Activated T-cell treated with anti-CD3 and anti-CD28 coated beads, Interleukin-2, amount 50 U/mL, for 4 hours (primary cell): ENCODE measurements around the gene HSPB8. TPM values are rescaled to one million over a fixed set of nuclear protein-coding genes. Genes with fewer than 3 reads are reported as not detected.

Source experiments
- ATAC-seq, 2 donors: fragments of 200-7000 bp; cut with Tn5 transposase; one replicate each; pipeline ENCODE4 v1.10.0; 2021
- DNase-seq: peaks from one replicate; pipeline ENCODE4 v3.0.0-alpha.2; 2020
- H3K27me3 Mint-ChIP-seq: one replicate; pipeline ENCODE4 v1.8.0; 2021; ENCODE audit warnings: low read depth, mixed read lengths
- H3K36me3 Mint-ChIP-seq: one replicate; pipeline ENCODE4 v1.8.0; 2022; ENCODE audit warnings: mixed read lengths; ENCODE audit not compliant: insufficient read depth
- H3K4me1 Mint-ChIP-seq: one replicate; pipeline ENCODE4 v1.8.0; 2021; ENCODE audit warnings: low read depth, mixed read lengths
- H3K4me3 Mint-ChIP-seq: one replicate; pipeline ENCODE4 v1.8.0; 2021; ENCODE audit warnings: mild to moderate bottlenecking, moderate library complexity, mixed read lengths
- H3K9me3 Mint-ChIP-seq: one replicate; pipeline ENCODE4 v1.8.0; 2021; ENCODE audit warnings: mixed read lengths
- total RNA-seq, 3 donors: library from RNA; stranded (reverse); gene quantifications; one replicate each; pipeline ENCODE4 v1.2.1, GENCODE V29; 2021

The HSPB8 gene
- total RNA-seq, 3 donors from 2014 or later, result not detected

GRCh38 chr12:119179335-119180021 is 747 bp downstream of the HSPB8 start:
- Mint-ChIP-seq H3K9me3 (no peaks in the 10 kb centered on the region), H3K4me1 (no peaks in the 10 kb centered on the region), H3K36me3 (no peaks in the 10 kb centered on the region), H3K27me3 (peaks cover 21% of the 10 kb centered on the region), H3K4me3 (no peak overlapping the region)
- DNase-seq (no peak), ATAC-seq (no peak)

- Mint-ChIP-seq H3K36me3 (no peaks in the 10 kb centered on the region), H3K27me3 (peaks cover 19% of the 10 kb centered on the region), H3K9me3 (no peaks in the 10 kb centered on the region), H3K4me1 (no peaks in the 10 kb centered on the region), H3K4me3 (no peak overlapping the region)
- no peak for DNase-seq
- no peak for ATAC-seq
These were observed 1.8 kb downstream of the HSPB8 start for GRCh38 chr12:119180380-119181040.

DNA sequence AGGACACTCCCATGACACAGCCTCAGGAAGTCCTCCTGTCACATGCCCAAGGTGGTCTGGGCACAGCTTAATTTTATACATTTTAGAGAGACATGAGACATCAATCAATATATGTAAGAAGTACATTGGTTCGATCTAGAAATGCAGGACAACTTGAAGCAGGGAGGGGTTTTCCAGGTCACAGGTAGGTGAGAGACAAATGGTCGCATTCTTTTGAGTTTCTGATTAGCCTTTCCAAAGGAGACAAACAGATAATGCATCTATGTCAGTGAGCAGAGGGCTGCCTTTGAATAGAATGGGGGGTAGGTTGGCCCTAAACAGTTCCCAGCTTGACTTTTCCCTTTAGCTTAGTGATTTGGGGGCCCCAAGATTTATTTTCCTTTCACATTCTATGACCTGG is 2.5 kb downstream of the HSPB8 start:
- DNase-seq (no peak), ATAC-seq (no peak)
- H3K36me3 Mint-ChIP-seq, result no peaks in the 10 kb centered on the region
- H3K9me3 Mint-ChIP-seq, result no peaks in the 10 kb centered on the region
- no peaks in the 10 kb centered on the region for H3K4me1 Mint-ChIP-seq
- H3K27me3 Mint-ChIP-seq, result peaks cover 17% of the 10 kb centered on the region
- H3K4me3 Mint-ChIP-seq, result no peak overlapping the region

DNA sequence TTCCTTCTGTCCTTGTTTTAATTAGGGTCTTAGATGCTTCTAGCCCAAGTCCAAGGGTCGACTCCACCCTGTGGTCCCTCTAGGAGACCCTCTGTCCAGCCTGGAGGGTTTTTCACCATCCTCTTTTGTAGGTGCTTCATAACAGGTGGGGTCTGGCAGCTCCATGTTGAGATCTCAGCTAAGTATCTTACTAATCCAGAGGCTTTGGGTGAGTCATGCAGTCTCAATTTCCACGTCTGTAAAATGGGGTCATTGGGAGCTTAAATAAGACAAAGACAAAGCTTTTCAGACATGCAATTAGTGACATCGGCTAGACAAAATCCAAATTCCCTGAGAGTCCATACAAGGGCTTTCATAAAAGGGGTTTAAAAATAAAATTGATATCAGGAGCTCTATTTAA is 3.2 kb downstream of the HSPB8 start:
- peaks cover 12% of the 10 kb centered on the region for H3K27me3 Mint-ChIP-seq
- H3K4me1 Mint-ChIP-seq, result no peaks in the 10 kb centered on the region
- ATAC-seq, result no peak
- no peak for DNase-seq
- no peaks in the 10 kb centered on the region for H3K9me3 Mint-ChIP-seq
- H3K36me3 Mint-ChIP-seq, result no peaks in the 10 kb centered on the region
- H3K4me3 Mint-ChIP-seq, result no peak overlapping the region

- ATAC-seq (no peak), DNase-seq (no peak)
- H3K36me3 Mint-ChIP-seq, result no peaks in the 10 kb centered on the region
- no peak overlapping the region for H3K4me3 Mint-ChIP-seq
- no peaks in the 10 kb centered on the region for H3K4me1 Mint-ChIP-seq
- H3K9me3 Mint-ChIP-seq, result no peaks in the 10 kb centered on the region
- H3K27me3 Mint-ChIP-seq, result peaks cover 9% of the 10 kb centered on the region
These were observed 4.2 kb downstream of the HSPB8 start for GRCh38 chr12:119182701-119183493.

DNA sequence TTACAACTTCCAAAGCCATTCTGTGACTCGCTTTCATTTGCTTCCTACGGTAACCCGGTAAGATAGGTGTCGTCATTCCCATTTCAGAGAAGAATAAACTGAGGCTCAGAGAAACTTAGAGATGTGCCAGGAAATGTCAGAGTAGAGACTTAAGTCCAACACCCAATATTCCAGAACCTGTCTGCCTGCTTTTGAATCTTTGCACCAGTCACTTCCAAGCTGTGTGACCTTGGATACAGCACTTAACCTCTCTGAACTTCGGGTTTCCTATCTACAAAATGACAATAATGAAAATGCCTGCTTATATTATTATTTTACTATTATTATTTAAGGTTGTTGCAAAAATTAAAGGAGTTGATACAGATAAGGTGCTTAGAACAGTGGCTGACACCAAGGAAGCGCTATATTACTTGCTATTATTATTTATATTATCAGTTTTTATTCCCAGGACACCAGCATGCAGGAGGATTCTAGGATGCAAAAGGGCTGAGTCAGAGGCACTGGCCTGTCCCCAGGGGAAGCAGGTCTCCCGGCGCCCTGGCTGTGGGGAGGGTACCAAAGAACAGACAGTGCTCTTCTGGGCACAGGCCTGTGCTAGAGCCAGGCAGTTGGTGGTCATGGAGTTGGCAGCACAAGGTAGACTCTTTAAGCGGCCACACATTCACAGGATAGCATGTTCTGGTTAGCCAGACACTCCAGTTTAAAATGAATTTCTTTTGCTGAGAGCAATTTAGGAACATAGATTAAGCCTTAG is 5.4 kb downstream of the HSPB8 start:
- Mint-ChIP-seq H3K4me3 (no peak overlapping the region), H3K36me3 (no peaks in the 10 kb centered on the region), H3K27me3 (peaks cover 7% of the 10 kb centered on the region), H3K4me1 (no peaks in the 10 kb centered on the region), H3K9me3 (no peaks in the 10 kb centered on the region)
- no peak for DNase-seq
- no peak for ATAC-seq

DNA sequence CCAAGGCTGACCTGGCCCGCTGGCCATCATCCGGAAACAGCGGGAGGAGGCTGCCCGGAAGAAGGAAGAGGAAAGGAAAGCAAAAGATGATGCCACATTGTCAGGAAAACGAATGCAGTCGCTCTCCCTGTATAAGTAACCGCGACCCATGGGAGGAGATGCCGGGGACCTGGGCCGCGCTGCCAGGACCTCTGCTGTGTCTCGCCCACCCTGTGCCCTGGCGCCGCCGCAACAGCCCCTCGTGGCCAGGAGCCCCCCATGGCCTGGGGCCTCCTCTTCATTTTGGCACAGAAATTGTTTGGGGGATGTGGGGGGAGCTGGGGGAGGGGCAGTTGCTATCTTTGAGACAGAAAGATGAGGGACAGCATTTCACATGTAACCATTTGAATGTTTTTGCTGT is 16.5 kb downstream of the HSPB8 start:
- peaks cover 4% of the 10 kb centered on the region for H3K9me3 Mint-ChIP-seq
- no peak for ATAC-seq
- no peaks in the 10 kb centered on the region for H3K27me3 Mint-ChIP-seq
- DNase-seq, result no peak
- H3K4me3 Mint-ChIP-seq, result no peak overlapping the region
- H3K4me1 Mint-ChIP-seq, result no peaks in the 10 kb centered on the region
- H3K36me3 Mint-ChIP-seq, result no peaks in the 10 kb centered on the region

DNA sequence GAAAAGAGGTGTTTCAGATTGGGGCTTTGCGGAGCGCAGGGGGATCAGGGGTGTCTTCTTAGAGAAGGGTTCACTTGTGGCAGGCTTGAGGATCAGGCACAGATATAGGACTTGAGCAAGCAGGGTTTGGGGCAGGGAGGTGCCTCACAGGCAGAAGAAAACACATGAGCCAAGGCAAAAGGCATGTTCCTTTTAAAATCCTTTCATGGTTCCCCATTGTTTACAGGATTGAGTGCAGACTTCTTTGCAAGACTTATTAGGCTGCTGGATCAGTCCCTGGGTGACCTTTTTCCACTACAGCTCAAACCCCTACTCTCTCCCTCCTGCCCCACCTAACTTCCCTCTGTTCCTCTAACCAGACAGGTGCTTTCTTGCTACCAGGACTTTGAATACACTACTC is 19.7 kb downstream of the HSPB8 start:
- no peak for ATAC-seq
- H3K9me3 Mint-ChIP-seq, result peaks cover 4% of the 10 kb centered on the region
- no peaks in the 10 kb centered on the region for H3K27me3 Mint-ChIP-seq
- H3K4me3 Mint-ChIP-seq, result no peak overlapping the region
- no peaks in the 10 kb centered on the region for H3K36me3 Mint-ChIP-seq
- no peaks in the 10 kb centered on the region for H3K4me1 Mint-ChIP-seq
- DNase-seq, result no peak

DNA sequence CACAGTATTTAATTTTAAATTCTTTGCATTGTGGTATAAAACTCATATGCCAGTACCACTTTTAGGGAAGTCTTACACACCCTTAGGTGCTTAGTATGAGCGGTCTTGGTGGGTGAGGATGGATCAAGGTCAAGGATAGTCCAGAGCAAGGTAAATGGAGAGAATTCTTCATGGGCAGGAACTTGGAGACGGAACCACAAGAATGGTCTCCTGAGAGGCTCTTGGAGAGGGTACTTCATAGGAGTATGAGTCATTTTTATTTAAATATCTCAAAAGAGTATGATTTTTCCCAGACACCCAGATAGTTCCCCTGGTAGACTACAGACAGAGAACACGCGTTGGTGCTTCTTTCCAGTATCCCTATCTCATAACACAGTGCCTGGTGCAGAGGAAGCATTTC is 21.9 kb downstream of the HSPB8 start:
- no peak for DNase-seq
- no peaks in the 10 kb centered on the region for H3K9me3 Mint-ChIP-seq

DNA sequence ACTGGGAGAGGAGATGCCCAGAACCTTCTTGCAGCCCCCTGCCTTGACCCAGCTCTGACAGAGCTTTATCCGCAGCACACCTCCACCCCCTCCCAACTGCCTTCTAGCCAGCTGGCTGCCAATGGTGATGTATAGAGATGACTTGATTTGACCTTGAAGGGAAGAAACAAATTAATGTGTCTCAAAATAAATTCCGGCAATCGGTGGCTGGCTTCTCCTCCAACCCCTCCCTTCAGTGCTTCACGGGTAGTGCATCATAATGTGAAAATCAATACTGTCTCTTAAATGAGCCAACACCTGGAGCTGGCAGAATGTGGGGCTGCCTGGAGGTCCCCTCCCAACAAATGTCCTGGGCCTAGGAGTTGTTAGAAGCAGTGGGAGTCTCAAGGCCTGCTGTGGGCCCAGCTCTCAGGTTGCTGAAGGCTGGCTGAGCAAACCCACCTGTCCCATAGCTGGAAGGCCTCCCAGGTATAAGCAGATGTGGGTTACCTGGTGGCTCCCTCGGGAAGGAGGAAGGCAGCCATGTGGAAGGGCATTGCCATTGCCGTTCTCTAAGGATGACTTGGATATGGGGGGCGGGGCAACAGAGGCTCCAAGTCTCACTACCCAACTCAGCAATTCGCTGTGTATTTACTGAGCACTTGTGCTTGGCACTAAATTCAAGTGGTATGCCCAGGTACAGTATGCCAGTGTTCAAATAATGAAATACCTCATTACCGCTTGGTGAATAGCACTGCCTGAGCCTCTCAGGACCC is 23.2 kb downstream of the HSPB8 start:
- ATAC-seq, result no peak
- no peaks in the 10 kb centered on the region for H3K9me3 Mint-ChIP-seq

More for the DNA sequence above, 21.9 kb downstream of the HSPB8 start:
- Mint-ChIP-seq H3K4me1 (no peaks in the 10 kb centered on the region), H3K4me3 (no peak overlapping the region), H3K36me3 (no peaks in the 10 kb centered on the region), H3K27me3 (peaks cover 4% of the 10 kb centered on the region)
- ATAC-seq, result no peak

GRCh38 chr12:119202544-119202943 is 23.8 kb downstream of the HSPB8 start:
- Mint-ChIP-seq H3K4me3 (no peak overlapping the region), H3K4me1 (no peaks in the 10 kb centered on the region), H3K27me3 (peaks cover 4% of the 10 kb centered on the region), H3K9me3 (no peaks in the 10 kb centered on the region), H3K36me3 (no peaks in the 10 kb centered on the region)
- no peak for DNase-seq
- ATAC-seq, result no peak

More for the DNA sequence above, 23.2 kb downstream of the HSPB8 start:
- Mint-ChIP-seq H3K27me3 (peaks cover 4% of the 10 kb centered on the region), H3K4me1 (no peaks in the 10 kb centered on the region), H3K36me3 (no peaks in the 10 kb centered on the region), H3K4me3 (no peak overlapping the region)
- DNase-seq, result no peak

- Mint-ChIP-seq H3K4me3 (no peak overlapping the region), H3K9me3 (no peaks in the 10 kb centered on the region), H3K36me3 (no peaks in the 10 kb centered on the region), H3K4me1 (no peaks in the 10 kb centered on the region), H3K27me3 (peaks cover 4% of the 10 kb centered on the region)
- no peak for DNase-seq
- no peak for ATAC-seq
These were observed 25.4 kb downstream of the HSPB8 start for GRCh38 chr12:119204131-119204530.

- Mint-ChIP-seq H3K4me3 (no peak overlapping the region), H3K27me3 (peaks cover 4% of the 10 kb centered on the region), H3K4me1 (no peaks in the 10 kb centered on the region), H3K9me3 (no peaks in the 10 kb centered on the region), H3K36me3 (no peaks in the 10 kb centered on the region)
- ATAC-seq (no peak), DNase-seq (no peak)
These were observed 26.0 kb downstream of the HSPB8 start for GRCh38 chr12:119204671-119205285.
